NCI-H187 treated with DMSO at 0.1 percent for 48 hours (cell line): Measurements from ENCODE around the gene PROK1.
"Not testable (repeated sequence)": the region's sequence is repeated elsewhere in the genome, so short reads cannot be mapped to it uniquely, and the experiment has no call there.

Experiments
- DNase-seq: peaks from one replicate; lab custom pipeline; 2025; lab: John Stamatoyannopoulos, UW

PROK1 gene

DNA sequence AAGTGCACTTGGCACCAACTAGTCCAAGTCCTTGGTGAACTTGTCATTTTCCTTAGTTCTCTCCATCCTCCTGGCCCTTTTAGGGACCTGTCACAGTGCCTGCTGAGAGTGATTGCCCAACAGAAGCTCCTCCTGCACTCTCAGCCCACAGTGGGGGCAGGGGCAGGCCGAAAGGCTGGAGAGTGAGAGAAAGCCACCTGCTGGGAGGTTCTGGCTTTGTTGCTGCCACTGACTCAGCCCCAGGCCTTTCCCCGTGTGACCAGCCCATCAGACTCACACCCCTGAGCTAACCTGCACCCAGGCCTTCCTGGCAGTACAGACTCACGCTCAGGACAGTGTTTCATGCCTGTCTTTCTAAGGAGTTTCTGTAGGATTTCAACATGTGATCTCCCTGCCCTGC lies 17.1 kb upstream of the PROK1 start:
- DNase-seq: no peak

GRCh38 chr1:110434946-110435345 lies 16.0 kb upstream of the PROK1 start:
- no peak for DNase-seq

GRCh38 chr1:110436635-110437034 lies 14.3 kb upstream of the PROK1 start:
- DNase-seq: no peak

DNA sequence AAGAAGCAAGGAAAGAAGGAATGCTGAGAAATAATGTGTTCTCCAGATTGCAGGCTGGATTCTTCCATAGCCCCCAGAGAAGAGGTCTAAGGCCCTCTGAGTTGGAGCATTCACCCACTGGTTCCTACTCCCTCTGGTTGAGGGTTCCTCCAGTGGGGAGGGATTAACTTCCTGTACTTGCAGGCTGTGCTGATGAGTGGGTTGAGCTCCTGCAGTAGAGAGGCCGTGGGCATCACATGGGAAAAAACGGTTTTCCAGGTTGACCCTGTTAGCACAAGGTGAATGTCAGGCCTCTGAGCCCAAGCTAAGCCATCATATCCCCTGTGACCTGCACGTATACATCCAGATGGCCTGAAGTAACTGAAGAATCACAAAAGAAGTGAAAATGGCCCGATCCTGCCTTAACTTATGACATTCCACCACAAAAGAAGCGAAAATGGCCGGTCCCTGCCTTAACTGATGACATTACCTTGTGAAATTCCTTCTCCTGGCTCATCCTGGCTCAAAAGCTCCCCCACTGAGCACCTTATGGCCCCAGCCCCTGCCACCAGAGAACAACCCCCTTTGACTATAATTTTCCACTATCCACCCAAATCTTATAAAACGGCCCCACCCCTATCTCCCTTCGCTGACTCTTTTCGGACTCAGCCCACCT lies 13.2 kb upstream of the PROK1 start:
- DNase-seq: not testable (repeated sequence)

DNA sequence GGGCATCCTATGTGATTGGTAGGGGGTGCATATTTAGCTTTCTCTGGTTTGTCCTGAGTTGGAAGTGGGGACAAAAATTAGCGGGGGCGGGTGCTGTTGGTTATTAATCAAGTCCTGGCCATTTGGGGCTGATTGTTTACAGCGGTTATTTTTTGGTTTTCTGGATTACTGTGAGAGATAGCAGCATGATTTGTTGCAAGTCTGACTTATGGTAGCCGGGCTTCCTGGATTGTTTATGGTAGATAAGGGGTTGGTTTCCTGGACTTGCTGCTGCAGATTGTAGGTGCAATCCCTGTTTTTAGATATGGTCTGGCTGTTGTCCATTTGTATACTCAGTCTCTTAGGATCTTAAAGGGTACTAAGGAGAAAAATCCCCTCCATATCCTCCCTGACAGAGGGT lies 12.1 kb upstream of the PROK1 start:
- DNase-seq: no peak

- not testable (repeated sequence) for DNase-seq
Measured at GRCh38 chr1:110439873-110440272, 11.1 kb upstream of the PROK1 start.

DNA sequence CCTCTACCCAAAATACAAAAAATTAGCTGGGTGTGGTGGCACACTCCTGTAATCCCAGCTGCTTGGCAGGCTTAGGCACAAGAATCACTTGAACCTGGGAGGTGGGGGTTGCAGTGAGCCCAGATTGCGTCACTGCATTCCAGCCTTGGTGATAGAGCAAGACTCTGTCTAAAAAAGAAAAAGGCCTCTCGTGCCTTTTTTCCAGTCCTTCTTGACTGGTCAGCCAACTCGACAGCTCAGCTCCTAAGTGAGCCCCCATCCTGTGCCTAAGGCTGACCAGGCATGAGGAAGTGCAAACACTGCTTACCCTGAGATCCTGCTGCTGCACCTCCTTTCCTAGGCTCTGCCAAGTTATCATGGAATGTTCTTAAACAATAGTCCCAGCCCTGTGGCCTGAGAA lies 10.1 kb upstream of the PROK1 start:
- DNase-seq: no peak

DNA sequence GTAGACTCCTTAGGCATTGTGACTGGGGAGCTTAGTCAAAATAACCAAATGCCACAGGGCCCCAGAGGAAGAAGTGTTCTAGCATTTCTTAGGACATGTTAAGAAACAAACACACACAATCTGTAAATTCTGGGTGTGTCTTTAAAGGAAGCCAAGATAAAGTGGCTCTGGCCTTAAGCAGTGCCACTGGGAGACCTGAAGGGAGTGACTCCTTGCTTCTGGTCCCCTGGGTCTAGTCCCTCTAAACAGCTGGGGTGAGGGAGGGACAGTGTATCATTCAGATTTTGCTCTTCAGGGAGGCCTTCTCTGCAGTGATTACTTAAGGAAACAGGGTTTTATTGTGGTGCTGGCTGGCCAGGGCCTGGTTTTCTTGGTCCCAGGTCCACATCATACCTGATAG lies 9.1 kb upstream of the PROK1 start:
- DNase-seq: no peak

- no peak for DNase-seq
Measured at GRCh38 chr1:110443451-110443850, 7.5 kb upstream of the PROK1 start.

GRCh38 chr1:110444561-110444960 lies 6.4 kb upstream of the PROK1 start:
- DNase-seq: no peak

DNA sequence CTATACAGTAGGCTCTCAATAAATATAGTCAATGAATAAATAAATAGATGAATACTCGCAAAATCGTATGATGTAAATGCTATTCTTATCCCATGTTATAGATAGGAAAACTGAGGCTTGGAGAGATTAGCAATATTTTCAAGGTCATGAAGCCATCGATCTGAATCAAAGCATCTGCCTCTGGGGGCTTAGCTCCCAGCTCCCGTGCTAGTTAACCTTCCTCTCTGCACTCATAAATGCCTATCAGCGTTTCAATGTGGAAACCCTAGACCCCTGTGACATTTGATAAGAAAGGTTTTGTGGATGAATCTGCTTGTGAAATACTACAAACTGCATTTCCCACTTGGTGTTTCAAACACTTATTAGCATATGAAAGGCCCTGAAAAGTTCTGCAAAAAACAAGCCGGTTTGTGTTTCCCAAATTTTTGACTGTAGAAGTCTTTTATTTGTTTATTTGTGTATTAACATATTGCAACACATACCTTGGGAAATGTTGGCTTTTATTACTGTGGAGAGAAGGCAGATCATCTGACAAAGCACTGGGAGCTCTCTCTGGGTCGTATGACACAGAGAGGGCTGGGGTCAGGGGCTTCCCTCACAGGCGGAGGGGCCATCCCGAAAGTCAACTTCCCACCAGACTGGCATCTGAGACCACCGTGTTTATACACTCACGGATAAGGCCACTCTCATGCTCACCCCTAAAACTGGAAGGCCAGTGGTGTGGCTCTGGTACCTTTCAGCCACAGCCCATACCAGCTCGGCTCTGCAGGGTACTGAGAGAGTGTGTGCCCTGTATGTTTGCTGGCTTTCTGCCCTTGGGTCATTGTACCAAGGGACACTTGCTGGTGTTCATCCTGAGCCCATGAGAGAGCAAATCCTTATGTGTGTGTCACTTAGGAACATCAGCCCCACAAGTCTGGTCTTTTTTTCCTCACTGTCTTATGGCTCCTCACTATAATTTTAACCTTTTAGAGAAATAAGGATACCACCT lies 993 bp upstream of the PROK1 start:
- no peak for DNase-seq

DNA sequence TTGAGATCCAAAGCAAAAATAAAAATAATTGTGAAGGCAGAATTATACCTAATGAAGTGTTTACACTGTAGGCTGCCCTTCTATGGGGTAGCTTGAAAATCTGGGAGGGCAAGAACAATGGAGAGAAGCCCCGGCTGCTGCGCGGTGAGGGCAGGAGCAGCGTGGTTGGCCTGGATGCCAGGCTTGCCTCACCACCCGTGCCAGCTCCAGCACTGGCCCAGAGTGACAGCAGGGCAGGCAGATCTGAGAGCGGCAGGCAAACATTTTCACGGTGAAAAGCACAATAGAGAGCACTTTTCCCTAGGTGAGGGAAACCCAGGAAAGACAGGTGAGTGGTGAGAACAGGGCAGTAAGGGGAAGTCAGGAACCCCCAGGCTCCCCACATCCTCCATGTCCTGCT lies 1.4 kb downstream of the PROK1 start:
- DNase-seq: no peak

DNA sequence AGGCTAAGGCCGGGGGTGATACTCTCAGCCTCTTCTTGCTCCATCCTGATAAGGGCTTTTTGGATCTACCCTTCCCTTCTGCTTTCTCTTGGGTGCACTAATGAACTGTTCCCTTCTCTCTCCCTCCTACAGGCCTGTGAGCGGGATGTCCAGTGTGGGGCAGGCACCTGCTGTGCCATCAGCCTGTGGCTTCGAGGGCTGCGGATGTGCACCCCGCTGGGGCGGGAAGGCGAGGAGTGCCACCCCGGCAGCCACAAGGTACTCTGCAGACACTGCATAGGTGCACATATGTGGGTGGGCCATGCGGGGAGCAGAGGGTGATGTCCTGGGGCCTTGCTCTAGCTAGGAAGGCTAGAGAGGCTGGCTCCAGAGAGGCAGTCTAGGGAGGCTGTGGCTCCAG lies 2.9 kb downstream of the PROK1 start:
- no peak for DNase-seq

DNA sequence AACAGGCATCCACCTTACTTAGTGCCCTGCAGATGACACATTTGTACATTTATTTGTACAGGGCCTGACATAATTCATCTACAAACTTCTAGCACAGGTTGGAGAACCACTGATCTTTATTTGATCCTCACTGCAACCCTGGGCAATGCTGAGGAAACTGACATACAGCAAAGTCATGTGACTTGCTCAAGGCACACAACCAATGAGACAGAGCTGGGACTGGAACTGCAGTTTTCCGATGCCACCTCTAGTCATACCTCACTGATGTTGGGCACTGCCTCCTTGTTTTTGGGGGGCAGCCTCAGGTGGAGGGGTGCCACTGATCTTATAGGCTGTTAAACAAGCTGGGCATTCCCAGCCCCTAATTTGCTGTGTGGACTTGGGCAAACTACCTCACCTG lies 3.4 kb downstream of the PROK1 start:
- no peak for DNase-seq

DNA sequence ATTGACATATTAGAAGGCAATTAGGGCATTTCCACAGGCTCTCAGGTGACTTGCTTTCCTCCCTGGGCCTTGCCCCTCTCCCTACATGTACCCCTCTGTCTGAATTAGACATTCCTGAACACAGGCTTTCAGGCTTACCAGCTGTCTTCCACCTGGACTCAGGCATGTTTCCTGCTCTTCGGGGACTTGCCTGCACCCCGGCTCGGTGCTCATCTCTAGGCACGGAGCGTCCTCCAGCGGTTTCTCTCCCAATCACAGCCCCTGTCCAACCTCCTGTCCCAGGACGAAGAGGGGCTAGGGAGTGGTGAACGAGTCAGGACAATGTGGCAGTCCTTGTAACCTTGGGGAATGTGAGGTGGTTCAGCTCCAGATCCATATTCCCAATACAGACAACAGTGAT lies 4.2 kb downstream of the PROK1 start:
- no peak for DNase-seq

- no peak for DNase-seq
Measured at GRCh38 chr1:110457206-110457605, 6.3 kb downstream of the PROK1 start.

DNA sequence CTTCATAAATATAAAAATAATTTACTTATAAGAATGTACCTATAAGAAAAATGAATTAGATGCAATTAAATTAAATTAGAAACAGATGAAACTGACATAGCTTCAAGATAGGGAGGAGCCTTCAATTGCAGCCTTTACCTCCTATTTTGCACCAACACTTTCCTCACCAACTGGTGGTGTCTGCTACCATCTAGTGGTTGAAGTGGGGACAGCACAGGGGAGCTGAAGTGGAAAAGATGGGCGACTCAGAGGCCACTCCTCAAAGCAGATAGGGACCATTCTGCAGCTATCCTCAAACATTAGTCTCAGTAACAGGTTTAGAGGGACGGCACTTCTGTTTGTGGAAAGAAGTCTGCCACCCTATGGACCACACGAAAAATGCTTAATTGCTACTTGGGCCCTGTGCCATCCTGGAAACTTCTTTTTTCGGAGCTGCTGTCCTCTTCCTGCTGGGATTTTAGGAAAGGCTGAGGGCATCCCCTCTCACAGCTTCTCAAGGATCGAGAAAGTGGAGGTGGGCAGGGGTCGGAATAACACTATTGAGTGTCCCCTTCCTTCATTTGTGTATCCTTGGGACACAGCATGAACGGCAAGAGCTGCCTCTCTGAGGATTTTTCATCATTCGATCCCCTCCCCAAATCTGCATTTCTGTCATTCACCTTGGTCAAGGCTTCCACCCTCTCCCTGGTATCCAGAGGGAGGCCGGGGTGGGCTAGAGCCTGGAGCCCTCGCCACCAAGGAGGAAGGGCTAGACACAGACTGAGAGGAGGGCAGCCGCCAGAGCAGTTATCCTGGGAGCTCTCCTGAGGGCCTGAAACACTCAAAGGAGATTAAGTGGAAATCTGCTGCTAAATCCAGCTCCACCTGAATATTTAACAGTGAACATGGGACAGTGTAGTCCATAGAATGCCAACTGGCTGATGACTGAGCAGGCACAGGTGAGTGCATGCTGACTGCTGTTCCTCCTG lies 9.6 kb downstream of the PROK1 start:
- peak; percentile 43 for DNase-seq

GRCh38 chr1:110462093-110462492 lies 11.1 kb downstream of the PROK1 start:
- no peak for DNase-seq

GRCh38 chr1:110462964-110463363 lies 12.0 kb downstream of the PROK1 start:
- DNase-seq: no peak

- no peak for DNase-seq
Measured at GRCh38 chr1:110463725-110464124, 12.8 kb downstream of the PROK1 start.

DNA sequence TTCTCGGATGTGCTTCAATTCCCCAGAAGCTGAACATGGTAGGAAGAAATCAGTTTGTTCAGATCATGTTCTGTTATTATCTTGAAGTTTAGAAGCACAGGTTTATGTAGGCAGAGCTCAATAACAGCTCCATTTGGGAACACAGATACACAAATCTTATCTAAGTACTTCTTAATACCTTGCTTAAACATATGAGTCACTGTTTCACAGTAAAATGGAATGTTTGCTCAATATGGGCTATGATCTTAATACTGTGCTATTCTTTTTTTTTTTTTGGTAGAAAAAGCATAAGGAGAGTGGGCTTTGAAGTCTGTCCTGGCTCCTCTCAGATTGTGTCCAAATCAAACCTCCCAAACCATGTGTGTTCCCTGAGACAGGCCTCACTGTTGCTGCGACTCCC lies 13.4 kb downstream of the PROK1 start:
- DNase-seq: no peak
